HEK293 (cell line): Measurements from ENCODE around the gene TNIP1.

Source experiments
- CTCF ChIA-PET: fragments of 350-600 bp; formaldehyde crosslinking; extraction: SDS; loops from one replicate; lab custom pipeline; 2021; ENCODE audit warnings: antibody characterized with exemption; lab: Yijun Ruan, JAX
- POLR2A ChIA-PET: fragments of 300-600 bp; formaldehyde crosslinking; extraction: SDS; loops from one replicate; lab custom pipeline; 2020; ENCODE audit warnings: antibody characterized with exemption, inconsistent platforms; lab: Yijun Ruan, JAX
- H3K27ac ChIP-seq: fragments of 200-500 bp; sonication (Bioruptor generic); 2 replicates; pipeline ENCODE4 v1.5.1; 2014; ENCODE audit warnings: low read depth, low read length, control low read depth, inconsistent platforms; ENCODE audit errors: extremely low read depth
- H3K36me3 ChIP-seq, 2 experiments: fragments of 200-500 bp in 1 of 2; sonication (Bioruptor generic) in 1 of 2; 1 replicate in 1 of 2; 2 replicates in 1 of 2; pipeline ENCODE4 v1.5.1; 2014 to 2017; ENCODE audit warnings: inconsistent platforms in 2 of 2, low read length in 2 of 2; ENCODE audit not compliant: control insufficient read depth in 2 of 2, insufficient read depth in 1 of 2
- H3K4me1 ChIP-seq: fragments of 200-500 bp; sonication (Bioruptor generic); 2 replicates; pipeline ENCODE4 v1.5.1; 2014; ENCODE audit warnings: mild to moderate bottlenecking, low read length, inconsistent platforms; ENCODE audit not compliant: control insufficient read depth, insufficient read depth
- H3K4me3 ChIP-seq: 2 replicates; pipeline ENCODE4 v1.5.1; 2011; ENCODE audit warnings: low read depth, mild to moderate bottlenecking, control low read depth, low read length, moderate library complexity
- H3K9me3 ChIP-seq: fragments of 200-500 bp; sonication (Bioruptor generic); 2 replicates; pipeline ENCODE4 v1.5.1; 2014; ENCODE audit warnings: low read depth, low read length, inconsistent platforms; ENCODE audit not compliant: control insufficient read depth, insufficient read depth
- BCL11A ChIP-seq: fragments of 450-650 bp; formaldehyde crosslinking; IDR thresholded peaks from 2 replicates; pipeline ENCODE4 v1.5.1; 2016; ENCODE audit warnings: low read depth, missing biosample characterization, missing genetic modification characterization
- CTCF ChIP-seq: fragments of 450-650 bp; formaldehyde crosslinking; IDR thresholded peaks from 2 replicates; pipeline ENCODE4 v1.5.1; 2016; ENCODE audit warnings: missing biosample characterization, missing genetic modification characterization
- FEZF1 ChIP-seq: fragments of 450-650 bp; formaldehyde crosslinking; IDR thresholded peaks from 2 replicates; pipeline ENCODE4 v1.5.1; 2016; ENCODE audit warnings: missing biosample characterization, missing genetic modification characterization
- HIC1 ChIP-seq: fragments of 450-650 bp; formaldehyde crosslinking; IDR thresholded peaks from 2 replicates; pipeline ENCODE4 v1.5.1; 2016; ENCODE audit warnings: missing biosample characterization, missing genetic modification characterization
- PRDM6 ChIP-seq: fragments of 450-650 bp; formaldehyde crosslinking; IDR thresholded peaks from 2 replicates; pipeline ENCODE4 v1.5.1; 2017; ENCODE audit warnings: missing biosample characterization, missing genetic modification characterization
- TRIM28 ChIP-seq: IDR thresholded peaks from 2 replicates; pipeline ENCODE4 v1.6.1; 2011; ENCODE audit warnings: low read length, control low read depth, borderline replicate concordance
- ZBTB26 ChIP-seq: fragments of 450-650 bp; formaldehyde crosslinking; optimal IDR thresholded peaks from 2 replicates; pipeline ENCODE3; 2016; ENCODE audit warnings: missing biosample characterization, mild to moderate bottlenecking, missing genetic modification characterization
- ZEB2 ChIP-seq: fragments of 450-650 bp; formaldehyde crosslinking; IDR thresholded peaks from 2 replicates; pipeline ENCODE4 v1.5.1; 2016; ENCODE audit warnings: missing biosample characterization, missing genetic modification characterization
- ZNF133 ChIP-seq: fragments of 450-650 bp; formaldehyde crosslinking; IDR thresholded peaks from 2 replicates; pipeline ENCODE4 v1.5.1; 2016; ENCODE audit warnings: missing biosample characterization, missing genetic modification characterization
- ZNF146 ChIP-seq: fragments of 450-650 bp; formaldehyde crosslinking; IDR thresholded peaks from 2 replicates; pipeline ENCODE4 v1.5.1; 2016; ENCODE audit warnings: missing biosample characterization, missing genetic modification characterization
- ZNF184 ChIP-seq: fragments of 450-650 bp; IDR thresholded peaks from 2 replicates; pipeline ENCODE4 v1.5.1; 2018; ENCODE audit warnings: missing biosample characterization, mild to moderate bottlenecking, missing genetic modification characterization
- ZNF37A ChIP-seq: fragments of 450-650 bp; IDR thresholded peaks from 2 replicates; pipeline ENCODE4 v1.5.1; 2018; ENCODE audit warnings: missing biosample characterization, missing genetic modification characterization
- ZNF660 ChIP-seq: fragments of 450-650 bp; IDR thresholded peaks from 2 replicates; pipeline ENCODE4 v1.5.1; 2018; ENCODE audit warnings: missing biosample characterization, mild to moderate bottlenecking, missing genetic modification characterization
- ZXDB ChIP-seq: fragments of 450-650 bp; formaldehyde crosslinking; IDR thresholded peaks from 2 replicates; pipeline ENCODE4 v1.5.1; 2016; ENCODE audit warnings: missing biosample characterization, missing genetic modification characterization
- TF ChIP-seq, protein P1 (sequence below): fragments of 450-650 bp; formaldehyde crosslinking; IDR thresholded peaks from 2 replicates; pipeline ENCODE4 v1.5.1; 2017; ENCODE audit warnings: missing biosample characterization, missing genetic modification characterization
- TF ChIP-seq, protein P2 (sequence below): fragments of 450-650 bp; formaldehyde crosslinking; IDR thresholded peaks from 2 replicates; pipeline ENCODE4 v1.5.1; 2017; ENCODE audit warnings: missing biosample characterization, mild to moderate bottlenecking, missing genetic modification characterization, moderate library complexity

Gene TNIP1

DNA sequence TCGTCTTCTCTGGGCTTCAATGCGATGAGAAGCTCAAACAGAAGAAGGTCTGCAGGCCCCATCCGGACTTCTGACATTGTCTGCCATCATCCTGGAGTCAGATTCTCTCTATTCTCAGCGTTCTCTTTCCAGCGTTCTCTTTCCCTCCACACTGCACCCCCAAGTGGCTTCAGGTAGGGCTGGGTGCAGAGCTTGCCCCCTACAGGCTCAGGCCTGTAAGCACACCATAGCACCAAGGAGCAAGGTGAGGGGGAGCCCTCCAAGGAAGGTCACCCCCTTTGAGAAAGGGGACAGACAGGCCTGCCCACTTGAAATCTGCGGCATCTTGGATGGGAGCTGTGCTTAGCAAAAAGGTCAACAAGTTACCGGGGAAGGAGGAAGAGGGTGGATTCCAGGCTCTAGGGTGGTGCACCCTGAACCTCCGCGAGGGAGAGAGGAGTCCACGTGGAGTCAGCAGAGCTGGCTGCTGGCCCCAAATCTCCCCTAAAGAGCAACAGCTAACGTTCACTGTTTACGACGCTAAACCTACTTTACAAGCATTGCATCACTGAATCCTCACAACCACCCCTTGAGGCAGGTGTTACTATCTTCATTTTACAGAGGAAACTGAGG, 32.9 kb downstream of the TNIP1 start:
- no peaks in the 10 kb centered on the region for H3K9me3 ChIP-seq
- TF ChIP-seq PRDM6 (tag by site-specific recombination): no peak
- TF ChIP-seq CTCF (tag by site-specific recombination): peak; percentile 79
- no peak overlapping the region for H3K27ac ChIP-seq
- ChIA-PET POLR2A (no interaction called here), CTCF (interaction anchor here (0.5 to 8.3 kb wide), 29 partner anchors 10 to 566 kb away, joined by 3 to 247 read pairs (median 4); no protein-coding TSS in a partner anchor)
- no peak overlapping the region for H3K4me3 ChIP-seq
- H3K36me3 ChIP-seq: peaks cover 25 to 75% of the 10 kb centered on the region in 2 experiments; a peak in 2 of 3 replicates
- no peaks in the 10 kb centered on the region for H3K4me1 ChIP-seq

DNA sequence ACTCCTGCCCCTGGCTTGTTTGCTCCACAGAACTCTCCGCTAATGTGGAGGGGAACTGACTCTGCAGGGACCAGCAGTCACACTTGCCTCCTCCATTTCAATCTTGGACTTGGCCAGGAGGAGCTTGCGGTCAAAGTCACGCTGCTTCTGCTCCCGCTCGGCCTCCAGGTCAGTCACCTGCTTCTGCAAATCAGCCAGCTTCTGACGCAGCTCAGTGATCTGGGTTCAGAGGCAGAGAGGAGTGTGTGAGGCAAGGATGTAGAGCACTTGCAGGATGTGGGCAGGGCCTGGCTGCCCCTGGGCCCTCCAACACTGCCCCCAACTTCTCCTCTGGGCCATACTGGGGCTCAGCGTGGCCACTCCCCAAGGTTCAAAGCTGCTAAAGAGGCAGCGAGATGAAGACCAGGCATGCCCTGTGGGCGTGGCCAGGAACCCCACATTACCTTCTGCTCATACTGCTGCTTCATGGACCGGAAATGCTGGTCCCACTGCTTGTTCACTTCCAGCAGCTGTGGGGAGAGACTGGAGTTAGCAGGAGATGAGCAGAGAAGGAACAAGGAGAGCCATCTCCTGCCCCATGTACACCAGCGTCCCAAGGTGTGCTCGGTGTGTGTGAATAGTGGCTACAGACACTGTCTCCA, 38.3 kb downstream of the TNIP1 start:
- ChIA-PET CTCF (interaction anchor here (0.8 to 3.4 kb wide), 4 partner anchors 9 to 122 kb away, joined by 3 to 17 read pairs (median 7); no protein-coding TSS in a partner anchor), POLR2A (interaction anchor here (0.7 kb wide), 1 partner anchor 38 kb away, joined by 3 read pairs; no protein-coding TSS in a partner anchor)
- Histone ChIP-seq H3K4me3 (no peak overlapping the region), H3K4me1 (no peaks in the 10 kb centered on the region), H3K36me3 (peaks cover 29 to 82% of the 10 kb centered on the region in 2 experiments; a peak in 2 of 3 replicates), H3K27ac (no peak overlapping the region), H3K9me3 (no peaks in the 10 kb centered on the region)
- TF ChIP-seq, protein P1, sequence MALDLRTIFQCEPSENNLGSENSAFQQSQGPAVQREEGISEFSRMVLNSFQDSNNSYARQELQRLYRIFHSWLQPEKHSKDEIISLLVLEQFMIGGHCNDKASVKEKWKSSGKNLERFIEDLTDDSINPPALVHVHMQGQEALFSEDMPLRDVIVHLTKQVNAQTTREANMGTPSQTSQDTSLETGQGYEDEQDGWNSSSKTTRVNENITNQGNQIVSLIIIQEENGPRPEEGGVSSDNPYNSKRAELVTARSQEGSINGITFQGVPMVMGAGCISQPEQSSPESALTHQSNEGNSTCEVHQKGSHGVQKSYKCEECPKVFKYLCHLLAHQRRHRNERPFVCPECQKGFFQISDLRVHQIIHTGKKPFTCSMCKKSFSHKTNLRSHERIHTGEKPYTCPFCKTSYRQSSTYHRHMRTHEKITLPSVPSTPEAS (tag by site-specific recombination): no peak
- TF ChIP-seq ZBTB26: no peak
- TF ChIP-seq ZNF133: no peak
- TF ChIP-seq ZNF184 (tag by site-specific recombination): no peak
- TF ChIP-seq TRIM28: no peak
- TF ChIP-seq FEZF1: no peak
- TF ChIP-seq ZNF660 (tag by site-specific recombination): no peak
- TF ChIP-seq ZNF146 (tag by site-specific recombination): no peak
- no peak for TF ChIP-seq BCL11A (tag by site-specific recombination)
- no peak for TF ChIP-seq ZNF37A (tag by site-specific recombination)
- TF ChIP-seq, protein P2, sequence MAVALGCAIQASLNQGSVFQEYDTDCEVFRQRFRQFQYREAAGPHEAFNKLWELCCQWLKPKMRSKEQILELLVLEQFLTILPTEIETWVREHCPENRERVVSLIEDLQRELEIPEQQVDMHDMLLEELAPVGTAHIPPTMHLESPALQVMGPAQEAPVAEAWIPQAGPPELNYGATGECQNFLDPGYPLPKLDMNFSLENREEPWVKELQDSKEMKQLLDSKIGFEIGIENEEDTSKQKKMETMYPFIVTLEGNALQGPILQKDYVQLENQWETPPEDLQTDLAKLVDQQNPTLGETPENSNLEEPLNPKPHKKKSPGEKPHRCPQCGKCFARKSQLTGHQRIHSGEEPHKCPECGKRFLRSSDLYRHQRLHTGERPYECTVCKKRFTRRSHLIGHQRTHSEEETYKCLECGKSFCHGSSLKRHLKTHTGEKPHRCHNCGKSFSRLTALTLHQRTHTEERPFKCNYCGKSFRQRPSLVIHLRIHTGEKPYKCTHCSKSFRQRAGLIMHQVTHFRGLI (tag by site-specific recombination): no peak
- no peak for TF ChIP-seq HIC1 (tag by site-specific recombination)
- no peak for TF ChIP-seq ZEB2 (tag by site-specific recombination)
- TF ChIP-seq ZXDB: no peak
